ENCODE results near the gene ANK3.

The ANK3 gene

DNA sequence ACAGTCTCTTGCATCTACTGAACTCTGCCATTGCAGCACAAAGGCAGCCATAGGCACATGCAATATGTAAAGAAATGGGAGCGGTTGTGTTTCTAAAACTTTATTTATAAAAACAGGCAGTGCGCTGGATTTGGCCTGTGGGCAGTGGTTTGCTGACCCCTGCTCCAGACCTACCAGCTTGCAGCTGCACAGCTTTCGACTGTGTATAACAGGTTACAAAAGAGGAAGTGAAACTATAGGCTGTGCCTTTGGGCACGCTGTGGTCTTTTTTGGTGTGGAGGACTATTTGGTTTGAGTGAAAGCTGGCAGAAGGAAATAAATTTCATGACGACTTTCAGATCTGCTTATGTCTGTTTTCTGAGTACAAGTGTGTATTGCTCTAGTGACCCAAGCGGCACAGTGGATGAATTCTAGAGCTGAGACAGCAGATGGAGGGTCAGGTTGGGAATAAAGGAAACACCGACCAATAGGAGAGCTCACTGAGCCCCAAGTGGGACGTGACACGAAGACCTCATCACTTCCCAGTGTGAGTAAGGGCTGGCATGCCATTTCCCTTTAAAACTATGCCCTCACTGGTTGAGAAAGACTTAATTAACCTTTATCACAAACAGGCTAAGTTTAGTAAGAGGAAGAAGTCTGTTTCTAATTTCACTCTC is 152.7 kb downstream of the ANK3 start:
- no peak for TF ChIP-seq SIN3A (IDR thresholded peaks at IDR 0.05; ENCODE audit: borderline replicate concordance, insufficient read depth, low read length)
- no peak for TF ChIP-seq FOXP2 (optimal IDR thresholded peaks at IDR 0.05; ENCODE audit: borderline replicate concordance, extremely low read depth, extremely low read length, insufficient read depth)
- TF ChIP-seq, protein P1, sequence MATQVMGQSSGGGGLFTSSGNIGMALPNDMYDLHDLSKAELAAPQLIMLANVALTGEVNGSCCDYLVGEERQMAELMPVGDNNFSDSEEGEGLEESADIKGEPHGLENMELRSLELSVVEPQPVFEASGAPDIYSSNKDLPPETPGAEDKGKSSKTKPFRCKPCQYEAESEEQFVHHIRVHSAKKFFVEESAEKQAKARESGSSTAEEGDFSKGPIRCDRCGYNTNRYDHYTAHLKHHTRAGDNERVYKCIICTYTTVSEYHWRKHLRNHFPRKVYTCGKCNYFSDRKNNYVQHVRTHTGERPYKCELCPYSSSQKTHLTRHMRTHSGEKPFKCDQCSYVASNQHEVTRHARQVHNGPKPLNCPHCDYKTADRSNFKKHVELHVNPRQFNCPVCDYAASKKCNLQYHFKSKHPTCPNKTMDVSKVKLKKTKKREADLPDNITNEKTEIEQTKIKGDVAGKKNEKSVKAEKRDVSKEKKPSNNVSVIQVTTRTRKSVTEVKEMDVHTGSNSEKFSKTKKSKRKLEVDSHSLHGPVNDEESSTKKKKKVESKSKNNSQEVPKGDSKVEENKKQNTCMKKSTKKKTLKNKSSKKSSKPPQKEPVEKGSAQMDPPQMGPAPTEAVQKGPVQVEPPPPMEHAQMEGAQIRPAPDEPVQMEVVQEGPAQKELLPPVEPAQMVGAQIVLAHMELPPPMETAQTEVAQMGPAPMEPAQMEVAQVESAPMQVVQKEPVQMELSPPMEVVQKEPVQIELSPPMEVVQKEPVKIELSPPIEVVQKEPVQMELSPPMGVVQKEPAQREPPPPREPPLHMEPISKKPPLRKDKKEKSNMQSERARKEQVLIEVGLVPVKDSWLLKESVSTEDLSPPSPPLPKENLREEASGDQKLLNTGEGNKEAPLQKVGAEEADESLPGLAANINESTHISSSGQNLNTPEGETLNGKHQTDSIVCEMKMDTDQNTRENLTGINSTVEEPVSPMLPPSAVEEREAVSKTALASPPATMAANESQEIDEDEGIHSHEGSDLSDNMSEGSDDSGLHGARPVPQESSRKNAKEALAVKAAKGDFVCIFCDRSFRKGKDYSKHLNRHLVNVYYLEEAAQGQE (IDR thresholded peaks at IDR 0.05; ENCODE audit: insufficient read depth in 1 of 2, low read depth in 2 of 2, low read length in 2 of 2), result no peak
- no peak for TF ChIP-seq POLR2AphosphoS5 (IDR thresholded peaks at IDR 0.05; ENCODE audit: low read depth, low read length)
- no peak for TF ChIP-seq TAF1 (IDR thresholded peaks at IDR 0.05; ENCODE audit: borderline replicate concordance, insufficient read depth, low read length)

DNA sequence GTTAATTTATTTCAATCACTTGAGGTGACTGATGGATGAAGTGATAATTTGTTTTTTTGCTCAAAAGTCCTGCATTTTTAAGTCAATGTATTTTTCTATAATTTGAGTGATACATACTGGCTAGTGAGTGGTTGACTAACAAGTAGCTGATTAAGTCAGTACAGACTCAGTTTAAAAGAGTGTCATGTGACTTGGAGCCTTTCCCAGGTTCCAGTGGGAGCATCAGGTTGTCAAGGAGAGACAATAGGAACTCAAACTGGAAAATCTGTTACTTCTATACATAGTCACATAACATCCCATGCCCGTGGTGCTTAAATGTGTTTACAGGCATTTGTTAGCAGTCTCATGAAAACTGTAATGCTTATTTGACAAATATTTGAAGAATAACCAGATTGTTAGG is 154.7 kb downstream of the ANK3 start:
- TF ChIP-seq FOXP2 (optimal IDR thresholded peaks at IDR 0.05; ENCODE audit: borderline replicate concordance, extremely low read depth, extremely low read length, insufficient read depth) (no peak), POLR2AphosphoS5 (IDR thresholded peaks at IDR 0.05; ENCODE audit: low read depth, low read length) (no peak), TAF1 (IDR thresholded peaks at IDR 0.05; ENCODE audit: borderline replicate concordance, insufficient read depth, low read length) (no peak), SIN3A (IDR thresholded peaks at IDR 0.05; ENCODE audit: borderline replicate concordance, insufficient read depth, low read length) (no peak)
- TF ChIP-seq, protein P1 (IDR thresholded peaks at IDR 0.05; ENCODE audit: insufficient read depth in 1 of 2, low read depth in 2 of 2, low read length in 2 of 2), result no peak

DNA sequence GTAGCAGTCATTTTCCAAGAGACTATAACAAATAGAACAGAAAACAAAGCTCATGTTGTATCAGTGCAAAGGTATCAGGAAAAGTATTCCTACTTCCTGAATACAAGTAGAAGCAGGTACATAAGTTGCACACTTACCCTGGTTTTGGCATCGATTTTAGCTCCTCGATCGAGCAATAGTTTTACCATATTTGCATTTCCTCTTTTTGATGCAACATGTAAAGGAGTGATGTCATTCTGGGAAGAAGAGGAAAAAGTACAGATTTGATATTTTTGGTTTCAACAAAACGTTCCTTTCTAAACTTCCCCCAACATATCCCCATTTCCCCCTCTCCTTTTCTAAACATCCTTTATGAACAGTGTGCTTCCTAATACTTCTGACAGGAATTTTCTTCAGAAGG is 155.1 kb downstream of the ANK3 start:
- no peak for TF ChIP-seq TAF1 (IDR thresholded peaks at IDR 0.05; ENCODE audit: borderline replicate concordance, insufficient read depth, low read length)
- no peak for TF ChIP-seq SIN3A (IDR thresholded peaks at IDR 0.05; ENCODE audit: borderline replicate concordance, insufficient read depth, low read length)

DNA sequence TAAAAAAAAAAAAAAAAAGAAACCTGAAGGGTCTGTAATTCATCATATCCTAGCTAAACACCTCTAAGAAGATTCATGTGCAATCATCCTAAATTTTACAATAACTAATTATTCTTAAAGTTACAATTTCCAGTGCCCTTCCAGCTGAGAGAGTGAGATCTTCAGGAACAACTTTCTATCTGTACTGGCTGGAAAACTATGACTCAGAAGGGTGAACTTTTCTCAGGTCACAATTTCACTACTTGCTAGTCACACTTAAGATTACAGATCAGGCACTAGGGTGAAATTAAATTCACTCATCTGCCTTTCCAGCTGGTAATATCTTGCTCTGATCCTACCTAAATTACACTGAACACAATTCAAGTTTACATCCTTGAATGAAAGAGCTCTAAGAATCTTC is 158.8 kb downstream of the ANK3 start:
- TF ChIP-seq, protein P1 (IDR thresholded peaks at IDR 0.05; ENCODE audit: insufficient read depth in 1 of 2, low read depth in 2 of 2, low read length in 2 of 2), result no peak
- no peak for TF ChIP-seq POLR2AphosphoS5 (IDR thresholded peaks at IDR 0.05; ENCODE audit: low read depth, low read length)
- TF ChIP-seq TAF1 (IDR thresholded peaks at IDR 0.05; ENCODE audit: borderline replicate concordance, insufficient read depth, low read length), result no peak
- TF ChIP-seq SIN3A (IDR thresholded peaks at IDR 0.05; ENCODE audit: borderline replicate concordance, insufficient read depth, low read length), result no peak
- no peak for TF ChIP-seq FOXP2 (optimal IDR thresholded peaks at IDR 0.05; ENCODE audit: borderline replicate concordance, extremely low read depth, extremely low read length, insufficient read depth)

DNA sequence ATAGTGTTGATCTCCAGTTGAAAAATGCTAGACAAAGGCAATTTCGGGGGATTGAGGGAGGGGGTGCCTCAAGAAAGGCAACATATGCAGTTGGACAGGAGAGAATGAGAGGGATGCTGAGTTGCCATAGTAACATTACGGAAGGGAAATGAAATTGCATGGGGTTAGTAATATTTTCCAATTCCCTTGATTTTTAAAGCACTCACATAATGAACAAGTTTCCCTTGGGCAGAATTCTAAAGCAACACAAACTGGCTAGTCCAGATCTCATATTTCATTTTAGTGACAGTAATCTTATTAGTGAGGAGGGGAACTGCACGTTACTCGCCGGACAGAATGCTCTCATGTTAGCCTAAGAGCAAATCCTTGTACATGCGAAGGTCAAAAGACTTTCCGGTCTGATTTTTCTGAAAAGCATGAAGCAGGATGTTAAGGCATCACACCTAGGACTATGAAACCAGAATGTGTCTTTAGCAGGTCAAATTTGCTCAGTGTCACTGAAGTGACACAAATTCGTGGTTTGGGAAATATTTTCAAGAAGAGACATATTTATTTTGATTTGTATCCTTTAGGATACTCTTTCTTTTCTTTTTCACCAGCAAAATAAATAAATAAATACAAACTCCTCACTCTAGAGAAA is 165.5 kb downstream of the ANK3 start:
- TF ChIP-seq POLR2AphosphoS5 (IDR thresholded peaks at IDR 0.05; ENCODE audit: low read depth, low read length) (no peak), SIN3A (IDR thresholded peaks at IDR 0.05; ENCODE audit: borderline replicate concordance, insufficient read depth, low read length) (no peak), FOXP2 (optimal IDR thresholded peaks at IDR 0.05; ENCODE audit: borderline replicate concordance, extremely low read depth, extremely low read length, insufficient read depth) (no peak), TAF1 (IDR thresholded peaks at IDR 0.05; ENCODE audit: borderline replicate concordance, insufficient read depth, low read length) (no peak)
- TF ChIP-seq, protein P1 (IDR thresholded peaks at IDR 0.05; ENCODE audit: insufficient read depth in 1 of 2, low read depth in 2 of 2, low read length in 2 of 2), result no peak
